ENCODE results near the gene CYB5R4. TPM values are rescaled to one million over a fixed set of nuclear protein-coding genes. Genes with fewer than 3 reads are reported as not detected.

CYB5R4 gene
- polyA plus RNA-seq, 1 of the 3 experiments (the other 2 are of a cell fraction): 3.3 TPM

- no peaks in the 10 kb centered on the region for H3F3A ChIP-seq (replicated peaks; ENCODE audit: insufficient read depth)
- no peak overlapping the region for H3K4me2 ChIP-seq
- H3K79me2 ChIP-seq (ENCODE audit: insufficient read depth): no peaks in the 10 kb centered on the region
- no peak overlapping the region for H3K9ac ChIP-seq
- H3K4me3 ChIP-seq (ENCODE audit: low read depth in 2 of 2, low read length in 1 of 2): no peak overlapping the region
- H3K4me1 ChIP-seq (ENCODE audit: control insufficient read depth in 1 of 2, insufficient read depth in 2 of 2, low read depth in 1 of 2, low read length in 1 of 2): no peaks in the 10 kb centered on the region; a peak in 1 of 4 replicates
- no peak overlapping the region for H3K27ac ChIP-seq (ENCODE audit: low read depth in 2 of 2, low read length in 1 of 2)
- ChIA-PET CTCF (interaction anchor here (1.4 kb wide), 1 partner anchor 37 kb away, joined by 3 read pairs; no protein-coding TSS in a partner anchor), POLR2A (interaction anchor here (1.4 kb wide), 1 partner anchor 12 kb away, joined by 3 read pairs; the partner anchor contains the start of gene CYB5R4)
- H3K27me3 ChIP-seq (ENCODE audit: insufficient read depth): peaks cover 8% of the 10 kb centered on the region; the same call in 1 of the 2 replicates
- no peak for DNase-seq
- no peak overlapping the region for H2AFZ ChIP-seq (ENCODE audit: low read depth)
- no peaks in the 10 kb centered on the region for H3K9me2 ChIP-seq
- TF ChIP-seq JUND (IDR thresholded peaks at IDR 0.05): no peak
- TF ChIP-seq SMC3 (IDR thresholded peaks at IDR 0.05; ENCODE audit: low read depth, low read length): no peak
- no peak for TF ChIP-seq CTCF (IDR thresholded peaks at IDR 0.05)
- TF ChIP-seq EZH2phosphoT487 (IDR thresholded peaks at IDR 0.05; ENCODE audit: borderline replicate concordance, low read depth): no peak
- no peak for TF ChIP-seq ZBTB33 (IDR thresholded peaks at IDR 0.05; ENCODE audit: borderline replicate concordance, low read depth)
- TF ChIP-seq FOXJ3 (CRISPR knock-in tag; IDR thresholded peaks at IDR 0.05): no peak
- no peak for TF ChIP-seq TEAD4 (IDR thresholded peaks at IDR 0.05; ENCODE audit: borderline replicate concordance, insufficient read depth)
- TF ChIP-seq FOSL2 (IDR thresholded peaks at IDR 0.05; ENCODE audit: borderline replicate concordance, low read depth): no peak
- TF ChIP-seq, protein P1, sequence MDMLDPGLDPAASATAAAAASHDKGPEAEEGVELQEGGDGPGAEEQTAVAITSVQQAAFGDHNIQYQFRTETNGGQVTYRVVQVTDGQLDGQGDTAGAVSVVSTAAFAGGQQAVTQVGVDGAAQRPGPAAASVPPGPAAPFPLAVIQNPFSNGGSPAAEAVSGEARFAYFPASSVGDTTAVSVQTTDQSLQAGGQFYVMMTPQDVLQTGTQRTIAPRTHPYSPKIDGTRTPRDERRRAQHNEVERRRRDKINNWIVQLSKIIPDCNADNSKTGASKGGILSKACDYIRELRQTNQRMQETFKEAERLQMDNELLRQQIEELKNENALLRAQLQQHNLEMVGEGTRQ (IDR thresholded peaks at IDR 0.05; ENCODE audit: borderline replicate concordance, low read depth, low read length): no peak
- TF ChIP-seq YY1 (IDR thresholded peaks at IDR 0.05; ENCODE audit: low read depth): no peak
- no peak for TF ChIP-seq GABPA (IDR thresholded peaks at IDR 0.05; ENCODE audit: low read depth)
- TF ChIP-seq MEF2A (IDR thresholded peaks at IDR 0.05; ENCODE audit: borderline replicate concordance, low read depth): no peak
- no peak for TF ChIP-seq TAF1 (IDR thresholded peaks at IDR 0.05; ENCODE audit: borderline replicate concordance, low read depth, low read length)
- no peak for TF ChIP-seq EP300 (IDR thresholded peaks at IDR 0.05; ENCODE audit: borderline replicate concordance in 1 of 2, low read depth in 1 of 2, low read length in 1 of 2)
- TF ChIP-seq, protein P2, sequence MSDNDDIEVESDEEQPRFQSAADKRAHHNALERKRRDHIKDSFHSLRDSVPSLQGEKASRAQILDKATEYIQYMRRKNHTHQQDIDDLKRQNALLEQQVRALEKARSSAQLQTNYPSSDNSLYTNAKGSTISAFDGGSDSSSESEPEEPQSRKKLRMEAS (IDR thresholded peaks at IDR 0.05; ENCODE audit: low read depth): no peak
- no peak for TF ChIP-seq NFIC (IDR thresholded peaks at IDR 0.05; ENCODE audit: borderline replicate concordance)
- TF ChIP-seq RFX5 (IDR thresholded peaks at IDR 0.05; ENCODE audit: low read length): no peak
- no peak for TF ChIP-seq CHD2 (IDR thresholded peaks at IDR 0.05; ENCODE audit: low read length, partially characterized antibody)
- TF ChIP-seq ELF1 (IDR thresholded peaks at IDR 0.05): no peak
- no peaks in the 10 kb centered on the region for H4K20me1 ChIP-seq (ENCODE audit: insufficient read depth)
- H3K9me3 ChIP-seq: no peaks in the 10 kb centered on the region
- no peaks in the 10 kb centered on the region for H3K36me3 ChIP-seq (replicated peaks in 1 of 2; ENCODE audit: control insufficient read depth in 1 of 2, insufficient read depth in 2 of 2, low read length in 1 of 2)
These were observed 12.3 kb upstream of the CYB5R4 start for GRCh38 chr6:83847179-83847578.
